M059J (cell line): ENCODE data around the gene C21orf58. TPM values are rescaled to one million over a fixed set of nuclear protein-coding genes. Genes with fewer than 3 reads are reported as not detected.

Experiments used
- DNase-seq: peaks from one replicate; pipeline ENCODE4 v3.0.0-alpha.2; 2012; ENCODE audit warnings: low read depth
- total RNA-seq: library from RNA; depleted of rRNA; stranded (reverse); fragments of >200 nt; shearing (Covaris generic); gene quantifications from 2 replicates; pipeline ENCODE4 v1.2.3, GENCODE V29; 2014; rRNA removed

The C21orf58 gene
- total RNA-seq, 1 experiment from 2014 or later: 16.2 TPM

DNA sequence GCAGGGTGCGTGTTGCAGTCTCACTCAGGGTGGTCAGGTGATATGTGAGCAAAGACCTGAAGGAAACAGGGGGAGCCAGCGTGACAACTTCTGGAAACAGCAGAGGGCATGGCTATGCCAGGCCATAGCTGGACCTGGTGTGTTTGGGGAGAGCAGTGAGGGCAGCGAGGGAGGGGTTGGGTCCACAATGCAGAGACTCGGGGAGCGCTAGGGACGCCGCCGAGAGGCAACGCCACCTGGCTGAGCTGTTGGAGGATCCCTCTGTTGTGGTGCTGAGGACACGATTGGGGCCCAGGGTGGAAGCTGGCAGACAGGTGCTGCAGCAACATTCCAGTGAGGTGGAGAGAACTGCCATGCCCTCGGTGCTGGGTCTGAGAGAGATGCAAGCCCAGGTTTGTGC, 68.5 kb downstream of the C21orf58 start:
- DNase-seq: no peak

DNA sequence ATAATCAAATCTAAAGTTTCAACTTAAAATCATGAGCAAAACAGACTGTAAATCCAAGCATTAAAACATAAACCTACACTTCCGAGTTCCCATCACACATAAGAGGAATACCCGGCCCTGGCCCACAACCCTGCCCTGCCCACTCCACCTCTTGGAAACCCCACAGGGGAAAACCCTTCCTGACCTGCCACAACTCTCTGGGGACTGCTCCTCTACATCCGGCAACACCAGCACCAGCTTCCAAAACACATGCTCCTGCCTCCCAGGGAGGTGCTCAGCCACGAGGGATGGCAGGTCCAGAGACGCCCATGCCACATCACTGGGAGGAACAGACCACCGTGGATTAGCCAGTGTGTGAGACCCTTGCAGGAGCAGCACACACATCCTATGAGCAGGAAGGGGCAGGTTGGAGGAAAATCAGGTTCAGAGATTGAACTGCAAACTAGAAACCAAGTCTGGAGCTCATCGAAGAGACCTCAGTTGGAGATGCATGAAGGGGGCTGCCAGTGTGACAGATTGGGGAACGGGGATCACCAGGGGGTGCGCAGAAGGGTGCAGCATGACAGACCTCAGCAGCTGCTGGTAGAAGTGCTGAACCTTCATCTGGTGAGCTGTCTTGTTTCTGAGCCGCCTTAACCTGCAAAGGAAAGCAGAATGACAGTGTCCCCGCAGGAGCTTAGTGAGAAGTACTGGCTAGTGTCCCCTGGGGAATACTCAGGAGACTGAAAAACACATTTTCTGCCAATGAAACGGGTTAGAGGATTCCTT, 69.3 kb downstream of the C21orf58 start:
- no peak for DNase-seq

DNA sequence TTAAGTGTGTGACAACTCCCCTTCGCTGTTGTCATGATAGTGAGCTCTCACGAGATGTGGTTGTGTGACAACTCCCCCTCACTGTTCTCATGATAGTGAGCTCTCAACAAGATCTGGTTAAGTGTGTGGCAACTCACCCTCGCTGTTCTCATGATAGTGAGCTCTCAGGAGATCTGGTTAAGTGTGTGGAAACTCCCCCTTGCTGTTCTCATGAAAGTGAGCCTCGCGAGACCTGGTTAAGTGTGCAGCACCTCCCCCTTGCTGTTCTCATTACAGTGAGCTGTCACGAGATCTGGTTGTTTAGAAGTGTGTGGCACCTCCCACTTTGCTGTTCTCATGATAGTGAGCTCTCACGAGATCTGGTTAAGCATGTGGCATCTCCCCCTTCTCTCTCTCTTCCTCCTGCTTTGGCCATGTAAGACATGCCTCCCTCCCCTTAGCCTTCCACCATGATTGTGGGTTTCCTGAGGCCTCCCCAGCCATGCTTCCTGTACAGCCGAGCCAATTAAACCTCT, 70.0 kb downstream of the C21orf58 start:
- DNase-seq: no peak

DNA sequence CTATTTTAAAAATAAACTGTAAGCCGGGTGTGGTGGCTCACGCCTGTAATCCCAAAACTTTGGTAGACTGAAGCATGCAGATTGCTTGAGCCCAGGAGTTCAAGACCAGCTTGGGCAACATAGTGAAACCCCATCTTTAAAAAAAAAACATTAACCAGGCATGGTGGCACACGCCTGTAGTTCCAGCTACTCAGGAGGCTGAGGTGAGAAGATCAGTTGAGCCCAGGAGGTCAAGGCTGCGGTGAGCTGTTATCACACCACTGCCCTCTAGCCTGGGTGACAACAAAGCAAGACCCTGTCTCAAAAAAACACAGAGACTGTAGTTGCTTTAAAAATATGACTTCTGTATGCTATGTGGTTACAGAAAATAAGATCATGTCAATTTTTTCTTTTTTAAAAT, 70.8 kb downstream of the C21orf58 start:
- DNase-seq: no peak

Other genes starting within 250 kb of the C21orf58 start
- gene COL6A2, start 225.8 kb downstream of the C21orf58 start, total RNA-seq: 131 and 240 TPM in 2 replicates
- not detected in 2 replicates for gene FTCD, start 168.3 kb downstream of the C21orf58 start, total RNA-seq
- 17.4 and 21.6 TPM in 2 replicates for gene SPATC1L, start 139.4 kb downstream of the C21orf58 start, total RNA-seq
- 31.9 and 55.0 TPM in 2 replicates for gene LSS, start 95.1 kb downstream of the C21orf58 start, total RNA-seq
- gene MCM3AP, start 38.3 kb downstream of the C21orf58 start, total RNA-seq: 33.6 and 54.6 TPM in 2 replicates
- gene YBEY, start 37.5 kb downstream of the C21orf58 start, total RNA-seq: 26.4 and 34.9 TPM in 2 replicates
- 17.0 and 29.0 TPM in 2 replicates for gene PCNT, start 286 bp upstream of the C21orf58 start, total RNA-seq
- gene DIP2A, start 135.0 kb upstream of the C21orf58 start, total RNA-seq: 9.3 and 20.6 TPM in 2 replicates